AG08396 (cell line): ENCODE data around the gene CEP44.
"Not testable (repeated sequence)": the region's sequence is repeated elsewhere in the genome, so short reads cannot be mapped to it uniquely, and the experiment has no call there.

Experiments
- DNase-seq: peaks from one replicate; pipeline ENCODE4 v3.0.0; 2012; ENCODE audit warnings: low spot score, mixed read lengths

The CEP44 gene

GRCh38 chr4:174279433-174280155 lies 4.1 kb upstream of the CEP44 start:
- no peak for DNase-seq

GRCh38 chr4:174281182-174281737 lies 2.5 kb upstream of the CEP44 start:
- no peak for DNase-seq

GRCh38 chr4:174281901-174282300 lies 1.8 kb upstream of the CEP44 start:
- DNase-seq = no peak

- peak; percentile 90 for DNase-seq
Measured at GRCh38 chr4:174282836-174283506, 740 bp upstream of the CEP44 start.

GRCh38 chr4:174284487-174284886 lies 776 bp downstream of the CEP44 start:
- no peak for DNase-seq

- DNase-seq = no peak
Measured at GRCh38 chr4:174286870-174287269, 3.2 kb downstream of the CEP44 start.

- DNase-seq = no peak
Measured at GRCh38 chr4:174292473-174292872, 8.8 kb downstream of the CEP44 start.

- not testable (repeated sequence) for DNase-seq
Measured at GRCh38 chr4:174294641-174295040, 10.9 kb downstream of the CEP44 start.

GRCh38 chr4:174295142-174295541 lies 11.4 kb downstream of the CEP44 start:
- DNase-seq = not testable (repeated sequence)

GRCh38 chr4:174303687-174304086 lies 20.0 kb downstream of the CEP44 start:
- no peak for DNase-seq

GRCh38 chr4:174304664-174305063 lies 21.0 kb downstream of the CEP44 start:
- no peak for DNase-seq

- DNase-seq = no peak
Measured at GRCh38 chr4:174305961-174306360, 22.2 kb downstream of the CEP44 start.

- DNase-seq = no peak
Measured at GRCh38 chr4:174307694-174308093, 24.0 kb downstream of the CEP44 start.

GRCh38 chr4:174312993-174313392 lies 29.3 kb downstream of the CEP44 start:
- no peak for DNase-seq

GRCh38 chr4:174314274-174314673 lies 30.6 kb downstream of the CEP44 start:
- DNase-seq = no peak

- DNase-seq = peak; percentile 30
Measured at GRCh38 chr4:174314770-174315169, 31.1 kb downstream of the CEP44 start.

- no peak for DNase-seq
Measured at GRCh38 chr4:174316546-174316945, 32.8 kb downstream of the CEP44 start.

- no peak for DNase-seq
Measured at GRCh38 chr4:174316954-174317353, 33.2 kb downstream of the CEP44 start.

GRCh38 chr4:174317531-174317930 lies 33.8 kb downstream of the CEP44 start:
- DNase-seq = no peak

- DNase-seq = peak; percentile 15
Measured at GRCh38 chr4:174318829-174319764, 35.4 kb downstream of the CEP44 start.

GRCh38 chr4:174320494-174321199 lies 36.9 kb downstream of the CEP44 start:
- no peak for DNase-seq

GRCh38 chr4:174324236-174324635 lies 40.5 kb downstream of the CEP44 start:
- DNase-seq = no peak
